HG03565 (cell line): ENCODE results near the gene TRIM22.

Experiments
- ATAC-seq: cut with Tn5 transposase; IDR thresholded peaks from one replicate; pipeline ENCODE4 v1.9.1; 2021; ENCODE audit warnings: mild to moderate bottlenecking, moderate library complexity; ENCODE audit not compliant: unreplicated experiment

Gene TRIM22

DNA sequence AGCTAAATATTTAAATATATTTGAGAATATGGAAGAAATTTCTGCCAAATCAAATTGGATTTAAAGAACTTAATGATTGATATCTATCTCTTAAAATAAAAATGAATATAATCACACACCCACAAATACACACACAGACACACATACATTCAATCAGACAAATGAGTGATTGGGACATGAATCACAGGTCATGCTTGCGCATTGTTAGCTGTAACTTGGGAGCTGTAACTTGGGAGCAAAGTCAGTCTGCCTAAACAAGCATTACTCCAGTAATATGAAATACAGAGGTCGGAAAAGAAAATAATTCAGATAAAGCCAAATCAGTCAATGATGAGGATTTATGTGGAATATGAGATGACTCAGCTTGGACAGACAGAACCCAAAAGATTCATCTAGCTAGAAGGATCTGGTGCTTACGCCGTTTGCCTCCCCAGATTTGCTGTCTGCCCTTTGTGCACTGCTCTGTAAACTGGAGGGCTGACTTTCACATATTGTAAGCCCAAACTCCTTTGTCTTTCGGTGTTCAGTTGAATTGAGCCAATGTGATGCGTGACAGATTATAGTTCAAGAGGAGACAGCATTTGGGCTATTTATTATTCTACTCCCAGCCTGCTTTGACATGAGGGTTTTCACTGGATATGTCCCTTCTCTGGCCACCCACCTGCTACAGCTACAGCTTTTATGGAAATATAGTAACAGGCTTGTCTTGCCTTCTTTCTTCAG, 48.2 kb downstream of the TRIM22 start:
- no peak for ATAC-seq

DNA sequence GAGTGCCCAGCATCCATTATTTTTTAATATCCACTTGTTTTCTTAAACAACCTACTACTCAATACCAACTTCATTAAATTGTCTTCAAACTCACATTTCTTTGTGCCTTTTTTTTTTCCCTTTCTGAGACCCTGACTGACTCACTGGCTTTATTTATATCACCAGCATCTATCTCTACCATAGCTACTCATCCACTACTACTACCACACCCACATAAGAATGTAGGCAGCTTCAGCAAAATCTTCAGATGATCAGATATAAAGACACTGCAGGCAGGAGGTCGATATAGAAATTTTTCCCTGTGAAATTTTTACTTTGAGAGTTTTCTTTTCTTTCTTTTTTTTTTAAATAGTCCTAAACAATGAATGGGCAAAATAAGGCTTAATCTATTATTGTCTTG, 48.8 kb downstream of the TRIM22 start:
- no peak for ATAC-seq

DNA sequence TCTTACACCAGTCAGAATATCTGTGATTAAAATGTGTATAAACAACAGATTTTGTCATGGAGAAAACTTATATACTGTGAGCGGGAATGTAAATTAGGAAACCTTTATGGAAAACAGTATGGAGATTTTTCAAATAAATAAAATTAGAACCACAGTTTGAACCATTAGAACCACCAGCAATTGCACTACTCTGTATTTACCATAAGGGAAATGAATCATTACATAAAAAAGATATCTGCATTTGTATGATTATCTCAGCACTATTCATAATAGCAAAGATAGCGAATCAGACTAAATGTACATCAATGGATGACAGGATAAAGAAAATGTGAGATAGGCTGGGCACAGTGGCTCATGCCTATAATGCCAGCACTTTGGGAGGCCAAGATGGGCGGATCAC, 57.0 kb downstream of the TRIM22 start:
- no peak for ATAC-seq

DNA sequence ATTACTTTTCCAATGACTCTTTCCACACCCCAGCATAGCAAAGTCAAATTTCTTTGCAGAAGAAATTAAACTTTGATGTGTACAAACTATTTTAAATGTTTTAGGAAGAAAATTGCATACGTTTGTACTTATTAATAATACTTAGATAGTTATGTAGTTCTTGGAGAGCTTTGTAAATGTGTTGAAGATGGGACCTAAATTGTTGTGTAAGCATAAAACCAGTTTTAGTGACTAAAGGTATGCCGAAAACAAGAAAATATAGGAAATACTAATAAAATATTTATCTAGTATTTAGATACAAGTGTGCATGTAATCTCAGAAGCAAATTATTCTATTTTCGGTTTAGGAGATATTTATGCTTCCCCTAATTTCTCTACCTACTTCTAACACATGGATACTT, 60.2 kb downstream of the TRIM22 start:
- ATAC-seq = no peak

DNA sequence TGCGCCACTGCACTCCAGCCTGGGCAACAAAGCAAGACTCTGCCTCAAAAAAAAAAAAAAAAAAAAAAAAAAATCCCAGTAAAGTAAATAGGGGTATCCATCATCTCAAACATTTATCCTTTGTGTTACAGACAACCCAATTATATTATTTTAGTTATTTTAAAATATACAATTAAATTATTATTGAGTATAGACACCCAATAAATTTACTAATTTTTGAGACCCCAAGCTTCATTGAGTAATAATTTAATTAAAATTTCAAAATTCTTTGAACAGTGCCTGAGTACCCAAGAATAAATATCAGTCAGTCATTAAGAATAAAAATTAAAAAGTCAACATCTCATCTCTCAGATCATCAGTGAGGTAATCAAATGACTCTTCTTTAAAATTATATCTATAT, 64.4 kb downstream of the TRIM22 start, which contains the start of gene OR52N4:
Gene OR52N4, plus strand, starts transcription at position 301 of the 400 bp plus-strand sequence. CDS start 498 bp downstream, outside the sequence.
- ATAC-seq = no peak
